ENCODE data around the gene HHIP.

The HHIP gene

GRCh38 chr4:144709793-144710525 is 64.0 kb downstream of the HHIP start:
- DNase-seq (ENCODE audit: low read depth): peak; percentile 80
- no peak overlapping the region for H3K4me3 ChIP-seq (ENCODE audit: low read depth, low read length)
- no peak for TF ChIP-seq CTCF (IDR thresholded peaks at IDR 0.05; ENCODE audit: low read depth, low read length, missing control alignments)
- in situ Hi-C loops (cut with HindIII; ENCODE audit: low sequenced_read_pairs): no loop called here

GRCh38 chr4:144710526-144710912 is 64.6 kb downstream of the HHIP start:
- no peak overlapping the region for H3K4me3 ChIP-seq (ENCODE audit: low read depth, low read length)
- in situ Hi-C loops (cut with HindIII; ENCODE audit: low sequenced_read_pairs): no loop called here
- peak; percentile 41 for DNase-seq (ENCODE audit: low read depth)
- TF ChIP-seq CTCF (IDR thresholded peaks at IDR 0.05; ENCODE audit: low read depth, low read length, missing control alignments): no peak

GRCh38 chr4:144711700-144712456 is 65.9 kb downstream of the HHIP start:
- no peak for DNase-seq (ENCODE audit: low read depth)
- TF ChIP-seq CTCF (IDR thresholded peaks at IDR 0.05; ENCODE audit: low read depth, low read length, missing control alignments): no peak
- no peak overlapping the region for H3K4me3 ChIP-seq (ENCODE audit: low read depth, low read length)
- in situ Hi-C loops (cut with HindIII; ENCODE audit: low sequenced_read_pairs): no loop called here

- peak; percentile 71 for DNase-seq (ENCODE audit: low read depth)
- no peak overlapping the region for H3K4me3 ChIP-seq (ENCODE audit: low read depth, low read length)
- TF ChIP-seq CTCF (IDR thresholded peaks at IDR 0.05; ENCODE audit: low read depth, low read length, missing control alignments): no peak
- in situ Hi-C loops (cut with HindIII; ENCODE audit: low sequenced_read_pairs): no loop called here
Measured at GRCh38 chr4:144712775-144713174, 66.8 kb downstream of the HHIP start.

- no peak overlapping the region for H3K4me3 ChIP-seq (ENCODE audit: low read depth, low read length)
- no peak for TF ChIP-seq CTCF (IDR thresholded peaks at IDR 0.05; ENCODE audit: low read depth, low read length, missing control alignments)
- DNase-seq (ENCODE audit: low read depth): no peak
- in situ Hi-C loops (cut with HindIII; ENCODE audit: low sequenced_read_pairs): no loop called here
Measured at GRCh38 chr4:144714166-144714565, 68.2 kb downstream of the HHIP start.

- no peak for DNase-seq (ENCODE audit: low read depth)
- in situ Hi-C loops (cut with HindIII; ENCODE audit: low sequenced_read_pairs): no loop called here
- no peak overlapping the region for H3K4me3 ChIP-seq (ENCODE audit: low read depth, low read length)
- TF ChIP-seq CTCF (IDR thresholded peaks at IDR 0.05; ENCODE audit: low read depth, low read length, missing control alignments): no peak
Measured at GRCh38 chr4:144715230-144715629, 69.3 kb downstream of the HHIP start.

Data from astrocyte of the cerebellum (primary cell).